OCI-LY7 (cell line): Measurements from ENCODE around the gene S100A8.

Experiments
- EZH2phosphoT487 ChIP-seq: fragments of 200-600 bp; sonication (generic); IDR thresholded peaks from 2 replicates; pipeline ENCODE4 v1.6.1; 2018; ENCODE audit warnings: low read depth, borderline replicate concordance, mild to moderate bottlenecking, mixed run types, antibody characterized with exemption, low read length, moderate library complexity, mixed read lengths
- TF ChIP-seq, protein P1 (sequence below): fragments of 200-600 bp; sonication (generic); conservative IDR thresholded peaks from 2 replicates; pipeline ENCODE4 v1.5.1; 2014; ENCODE audit warnings: mild to moderate bottlenecking, antibody characterized with exemption, low read length, moderate library complexity, mixed read lengths

DNA sequence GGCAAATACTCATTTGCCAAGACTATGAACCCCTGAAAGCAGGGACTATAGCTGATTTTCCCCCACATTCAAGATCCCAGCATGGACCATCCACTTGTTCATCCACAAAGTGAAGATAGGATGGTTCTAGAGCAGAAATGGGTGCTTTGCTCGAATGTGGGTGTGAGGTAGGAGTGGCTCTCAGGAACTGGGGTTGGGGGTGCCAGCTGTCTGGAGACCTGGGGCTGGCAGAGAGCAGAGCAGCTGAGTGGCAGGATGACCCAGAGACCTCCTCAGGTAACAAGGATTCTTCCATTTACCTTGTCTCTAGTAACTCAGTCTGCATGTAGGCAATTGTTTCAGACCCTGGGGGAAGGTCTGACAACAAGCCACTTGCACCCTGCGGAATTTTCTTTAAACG is 27.2 kb downstream of the S100A8 start:
- TF ChIP-seq, protein P1, sequence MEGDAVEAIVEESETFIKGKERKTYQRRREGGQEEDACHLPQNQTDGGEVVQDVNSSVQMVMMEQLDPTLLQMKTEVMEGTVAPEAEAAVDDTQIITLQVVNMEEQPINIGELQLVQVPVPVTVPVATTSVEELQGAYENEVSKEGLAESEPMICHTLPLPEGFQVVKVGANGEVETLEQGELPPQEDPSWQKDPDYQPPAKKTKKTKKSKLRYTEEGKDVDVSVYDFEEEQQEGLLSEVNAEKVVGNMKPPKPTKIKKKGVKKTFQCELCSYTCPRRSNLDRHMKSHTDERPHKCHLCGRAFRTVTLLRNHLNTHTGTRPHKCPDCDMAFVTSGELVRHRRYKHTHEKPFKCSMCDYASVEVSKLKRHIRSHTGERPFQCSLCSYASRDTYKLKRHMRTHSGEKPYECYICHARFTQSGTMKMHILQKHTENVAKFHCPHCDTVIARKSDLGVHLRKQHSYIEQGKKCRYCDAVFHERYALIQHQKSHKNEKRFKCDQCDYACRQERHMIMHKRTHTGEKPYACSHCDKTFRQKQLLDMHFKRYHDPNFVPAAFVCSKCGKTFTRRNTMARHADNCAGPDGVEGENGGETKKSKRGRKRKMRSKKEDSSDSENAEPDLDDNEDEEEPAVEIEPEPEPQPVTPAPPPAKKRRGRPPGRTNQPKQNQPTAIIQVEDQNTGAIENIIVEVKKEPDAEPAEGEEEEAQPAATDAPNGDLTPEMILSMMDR = no peak
- TF ChIP-seq EZH2phosphoT487 = no peak
